HepG2 (cell line): ENCODE measurements around the gene PCDHGA1. TPM values are rescaled to one million over a fixed set of nuclear protein-coding genes. Genes with fewer than 3 reads are reported as not detected.
A peak's percentile ranks its signal among the peaks of the same experiment; 100 is the strongest.

ENCODE experiments used
- ATF1 ChIP-seq: IDR thresholded peaks from 2 replicates; pipeline ENCODE4 v1.6.1; 2016; ENCODE audit warnings: mild to moderate bottlenecking, control low read depth
- CBX2 ChIP-seq, 2 experiments: fragments of 200-600 bp in 1 of 2; sonication (generic); formaldehyde crosslinking in 1 of 2; IDR thresholded peaks; 2 replicates each; pipeline versions ENCODE4 v1.7.0 to v1.8.1; 2018 to 2022; ENCODE audit warnings: low read depth in 2 of 2, low read length in 1 of 2, mild to moderate bottlenecking in 1 of 2, missing genetic modification reagents in 1 of 2
- CBX5 ChIP-seq: sonication (generic); formaldehyde crosslinking; IDR thresholded peaks from 2 replicates; pipeline ENCODE4 v1.4.0; 2020; ENCODE audit warnings: missing genetic modification reagents, borderline replicate concordance
- ERF ChIP-seq: IDR thresholded peaks from 2 replicates; pipeline ENCODE4 v1.6.1; 2018; ENCODE audit warnings: missing biosample characterization, missing genetic modification reagents
- FOXC1 ChIP-seq: sonication (generic); formaldehyde crosslinking; IDR thresholded peaks from 2 replicates; pipeline ENCODE4 v1.8.0; 2022; ENCODE audit warnings: mild to moderate bottlenecking, missing genetic modification reagents, borderline replicate concordance
- HNRNPUL1 ChIP-seq: fragments of 200-400 bp; formaldehyde crosslinking; IDR thresholded peaks from 2 replicates; pipeline ENCODE4 v1.6.1; 2017; ENCODE audit warnings: low read depth, mild to moderate bottlenecking, low read length, moderate library complexity
- ISX ChIP-seq: sonication (generic); formaldehyde crosslinking; conservative IDR thresholded peaks from 2 replicates; pipeline ENCODE4 v1.5.0; 2020; ENCODE audit warnings: missing genetic modification reagents
- KAT8 ChIP-seq: IDR thresholded peaks from 2 replicates; pipeline ENCODE4 v1.6.1; 2016; ENCODE audit warnings: missing genetic modification reagents, missing compliant biosample characterization
- PBX3 ChIP-seq: sonication (generic); formaldehyde crosslinking; IDR thresholded peaks from 2 replicates; pipeline ENCODE4 v1.8.1; 2023; ENCODE audit warnings: missing genetic modification reagents, inconsistent platforms, borderline replicate concordance
- RXRA ChIP-seq: sonication (generic); formaldehyde crosslinking; IDR thresholded peaks from 2 replicates; pipeline ENCODE4 v1.5.1; 2020; ENCODE audit warnings: missing genetic modification reagents
- ZNF281 ChIP-seq: sonication (generic); formaldehyde crosslinking; IDR thresholded peaks from 2 replicates; pipeline ENCODE4 v1.4.0; 2020; ENCODE audit warnings: missing genetic modification reagents, borderline replicate concordance
- ZNF501 ChIP-seq: sonication (generic); formaldehyde crosslinking; IDR thresholded peaks from 2 replicates; pipeline ENCODE4 v1.5.1; 2020; ENCODE audit warnings: mild to moderate bottlenecking, moderate library complexity, missing genetic modification reagents
- ZNF546 ChIP-seq: sonication (generic); formaldehyde crosslinking; conservative IDR thresholded peaks from 2 replicates; pipeline ENCODE4 v1.8.1; 2023; ENCODE audit warnings: mild to moderate bottlenecking, missing genetic modification reagents
- ZNF605 ChIP-seq: sonication (generic); formaldehyde crosslinking; IDR thresholded peaks from 2 replicates; pipeline ENCODE4 v1.8.0; 2022; ENCODE audit warnings: mild to moderate bottlenecking, missing genetic modification reagents
- polyA plus RNA-seq, 8 experiments: library from polyadenylated mRNA; depleted of rRNA in 3 of 8; stranded (reverse) in 7 of 8; unstranded in 1 of 8; fragments of >200 nt; fragmentation: Illumina TruSeq in 4 of 8; extraction: Trizol in 4 of 8; gene quantifications; 2 replicates each; pipeline versions ENCODE4 v1.2.1 to v1.2.3, GENCODE V29; 2011 to 2016; ENCODE audit warnings: low read depth in 4 of 8, missing spikeins in 1 of 8, mixed read lengths in 1 of 8; ENCODE audit not compliant: insufficient read depth in 1 of 8
- total RNA-seq, 5 experiments: library from RNA; depleted of rRNA; stranded (reverse); fragments of >200 nt; fragmentation: Illumina TruSeq; extraction: Trizol; gene quantifications; 2 replicates each; pipeline ENCODE4 v1.2.3, GENCODE V29; 2016; ENCODE audit warnings: low read depth in 1 of 5
- TF ChIP-seq, protein P1 (sequence below): sonication (generic); formaldehyde crosslinking; IDR thresholded peaks from 2 replicates; pipeline ENCODE4 v1.4.0; 2020; ENCODE audit warnings: missing genetic modification reagents
- TF ChIP-seq, protein P2 (sequence below): sonication (generic); formaldehyde crosslinking; IDR thresholded peaks from 2 replicates; pipeline ENCODE4 v1.4.0; 2020; ENCODE audit warnings: mild to moderate bottlenecking, missing genetic modification reagents, borderline replicate concordance

Gene PCDHGA1
- total and polyA plus RNA-seq, 2 of the 13 experiments (the other 11 are each of a cell fraction or from before 2014, with no cell fraction given), result 0.31 to 0.40 TPM

DNA sequence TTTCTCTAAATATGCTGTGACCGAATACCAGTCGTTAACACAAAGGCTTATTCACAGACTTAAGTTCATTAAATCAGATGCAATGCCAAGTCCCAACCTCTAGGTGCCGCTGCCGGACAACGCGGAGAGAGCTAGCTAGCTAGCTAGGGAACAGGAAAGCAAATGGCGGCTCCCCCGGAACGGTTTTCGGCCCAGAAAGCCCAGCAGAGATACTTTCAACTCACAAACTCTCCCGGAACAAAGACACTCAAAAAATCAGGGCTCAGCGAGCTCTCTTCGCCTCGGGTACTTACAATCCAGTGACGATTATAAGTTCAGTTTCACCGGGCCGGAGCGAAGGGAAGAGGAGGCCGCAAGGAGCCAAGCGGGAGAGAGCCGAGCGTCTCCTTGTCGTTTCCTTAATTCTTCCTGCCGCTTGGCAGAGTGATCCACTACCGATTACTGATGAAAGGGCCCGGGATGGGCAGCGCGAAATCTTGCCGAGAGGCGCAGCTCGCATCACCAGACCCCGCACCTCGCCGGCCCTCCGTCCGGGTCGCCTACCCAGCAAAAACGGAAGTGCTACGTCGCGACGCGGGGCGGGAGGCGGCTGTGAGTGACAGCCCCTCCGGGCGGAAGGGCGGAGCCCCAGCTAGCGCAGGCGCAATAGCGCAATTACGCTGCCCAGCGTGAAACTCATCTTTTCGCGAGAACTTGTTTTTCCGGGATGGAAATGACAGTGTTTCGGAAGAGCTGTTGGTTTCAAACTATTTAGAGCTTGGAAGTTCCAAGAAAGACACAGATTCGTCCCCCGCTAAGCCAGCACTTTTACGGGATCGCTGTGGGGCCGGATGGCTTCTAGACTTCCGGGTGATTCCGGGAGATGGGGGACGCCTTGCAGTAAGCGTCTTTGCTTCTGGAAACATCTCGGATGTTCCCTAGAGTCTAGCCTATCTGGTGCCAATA, 9.8 kb upstream of the PCDHGA1 start, which contains the start of gene TAF7 (continued):
- TF ChIP-seq PBX3 (CRISPR knock-in tag), result peak; percentile 88; the same call in 1 of the 2 replicates
- TF ChIP-seq ZNF281 (CRISPR knock-in tag), result no peak
- TF ChIP-seq FOXC1 (CRISPR knock-in tag), result peak; percentile 79; the same call in 1 of the 2 replicates
- TF ChIP-seq ZNF501, result peak; percentile 98
- TF ChIP-seq ZNF546 (CRISPR knock-in tag), result no peak
- TF ChIP-seq HNRNPUL1, result no peak
- no peak; the same call in 1 of the 2 replicates for TF ChIP-seq ISX (CRISPR knock-in tag)
- TF ChIP-seq, protein P1, sequence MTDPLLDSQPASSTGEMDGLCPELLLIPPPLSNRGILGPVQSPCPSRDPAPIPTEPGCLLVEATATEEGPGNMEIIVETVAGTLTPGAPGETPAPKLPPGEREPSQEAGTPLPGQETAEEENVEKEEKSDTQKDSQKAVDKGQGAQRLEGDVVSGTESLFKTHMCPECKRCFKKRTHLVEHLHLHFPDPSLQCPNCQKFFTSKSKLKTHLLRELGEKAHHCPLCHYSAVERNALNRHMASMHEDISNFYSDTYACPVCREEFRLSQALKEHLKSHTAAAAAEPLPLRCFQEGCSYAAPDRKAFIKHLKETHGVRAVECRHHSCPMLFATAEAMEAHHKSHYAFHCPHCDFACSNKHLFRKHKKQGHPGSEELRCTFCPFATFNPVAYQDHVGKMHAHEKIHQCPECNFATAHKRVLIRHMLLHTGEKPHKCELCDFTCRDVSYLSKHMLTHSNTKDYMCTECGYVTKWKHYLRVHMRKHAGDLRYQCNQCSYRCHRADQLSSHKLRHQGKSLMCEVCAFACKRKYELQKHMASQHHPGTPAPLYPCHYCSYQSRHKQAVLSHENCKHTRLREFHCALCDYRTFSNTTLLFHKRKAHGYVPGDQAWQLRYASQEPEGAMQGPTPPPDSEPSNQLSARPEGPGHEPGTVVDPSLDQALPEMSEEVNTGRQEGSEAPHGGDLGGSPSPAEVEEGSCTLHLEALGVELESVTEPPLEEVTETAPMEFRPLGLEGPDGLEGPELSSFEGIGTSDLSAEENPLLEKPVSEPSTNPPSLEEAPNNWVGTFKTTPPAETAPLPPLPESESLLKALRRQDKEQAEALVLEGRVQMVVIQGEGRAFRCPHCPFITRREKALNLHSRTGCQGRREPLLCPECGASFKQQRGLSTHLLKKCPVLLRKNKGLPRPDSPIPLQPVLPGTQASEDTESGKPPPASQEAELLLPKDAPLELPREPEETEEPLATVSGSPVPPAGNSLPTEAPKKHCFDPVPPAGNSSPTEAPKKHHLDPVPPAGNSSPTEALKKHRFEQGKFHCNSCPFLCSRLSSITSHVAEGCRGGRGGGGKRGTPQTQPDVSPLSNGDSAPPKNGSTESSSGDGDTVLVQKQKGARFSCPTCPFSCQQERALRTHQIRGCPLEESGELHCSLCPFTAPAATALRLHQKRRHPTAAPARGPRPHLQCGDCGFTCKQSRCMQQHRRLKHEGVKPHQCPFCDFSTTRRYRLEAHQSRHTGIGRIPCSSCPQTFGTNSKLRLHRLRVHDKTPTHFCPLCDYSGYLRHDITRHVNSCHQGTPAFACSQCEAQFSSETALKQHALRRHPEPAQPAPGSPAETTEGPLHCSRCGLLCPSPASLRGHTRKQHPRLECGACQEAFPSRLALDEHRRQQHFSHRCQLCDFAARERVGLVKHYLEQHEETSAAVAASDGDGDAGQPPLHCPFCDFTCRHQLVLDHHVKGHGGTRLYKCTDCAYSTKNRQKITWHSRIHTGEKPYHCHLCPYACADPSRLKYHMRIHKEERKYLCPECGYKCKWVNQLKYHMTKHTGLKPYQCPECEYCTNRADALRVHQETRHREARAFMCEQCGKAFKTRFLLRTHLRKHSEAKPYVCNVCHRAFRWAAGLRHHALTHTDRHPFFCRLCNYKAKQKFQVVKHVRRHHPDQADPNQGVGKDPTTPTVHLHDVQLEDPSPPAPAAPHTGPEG (CRISPR knock-in tag), result no peak; the same call in 1 of the 2 replicates
- peak; percentile 94 for TF ChIP-seq KAT8
- TF ChIP-seq ATF1 (CRISPR knock-in tag), result peak; percentile 68
- TF ChIP-seq, protein P2, sequence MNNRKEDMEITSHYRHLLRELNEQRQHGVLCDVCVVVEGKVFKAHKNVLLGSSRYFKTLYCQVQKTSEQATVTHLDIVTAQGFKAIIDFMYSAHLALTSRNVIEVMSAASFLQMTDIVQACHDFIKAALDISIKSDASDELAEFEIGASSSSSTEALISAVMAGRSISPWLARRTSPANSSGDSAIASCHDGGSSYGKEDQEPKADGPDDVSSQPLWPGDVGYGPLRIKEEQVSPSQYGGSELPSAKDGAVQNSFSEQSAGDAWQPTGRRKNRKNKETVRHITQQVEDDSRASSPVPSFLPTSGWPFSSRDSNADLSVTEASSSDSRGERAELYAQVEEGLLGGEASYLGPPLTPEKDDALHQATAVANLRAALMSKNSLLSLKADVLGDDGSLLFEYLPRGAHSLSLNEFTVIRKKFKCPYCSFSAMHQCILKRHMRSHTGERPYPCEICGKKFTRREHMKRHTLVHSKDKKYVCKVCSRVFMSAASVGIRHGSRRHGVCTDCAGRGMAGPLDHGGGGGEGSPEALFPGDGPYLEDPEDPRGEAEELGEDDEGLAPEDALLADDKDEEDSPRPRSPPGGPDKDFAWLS (CRISPR knock-in tag), result no peak
- TF ChIP-seq RXRA (CRISPR knock-in tag), result peak; percentile 68
- TF ChIP-seq CBX5 (CRISPR knock-in tag), result peak; percentile 26; the same call in 1 of the 2 replicates
- TF ChIP-seq ZNF605, result peak; percentile 88; the same call in 1 of the 2 replicates
- TF ChIP-seq CBX2 (IDR thresholded peaks at IDR 0.05; ENCODE audit: low read depth, low read length), result no peak
- 0 out of 2 replicates have a peak, but pooled peaks have one; percentile 70 for TF ChIP-seq CBX2 (CRISPR knock-in tag; IDR thresholded peaks at IDR 0.05; ENCODE audit: low read depth)
- peak; percentile 85 for TF ChIP-seq ERF (CRISPR knock-in tag)
